ENCODE data around the gene TOX4. TPM values are rescaled to one million over a fixed set of nuclear protein-coding genes. Genes with fewer than 3 reads are reported as not detected.
A peak's percentile ranks its signal among the peaks of the same experiment; 100 is the strongest.

TOX4 gene
- total and polyA plus RNA-seq, 2 of the 4 experiments (the other 2 are of a cell fraction): 26.7 to 56.6 TPM

DNA sequence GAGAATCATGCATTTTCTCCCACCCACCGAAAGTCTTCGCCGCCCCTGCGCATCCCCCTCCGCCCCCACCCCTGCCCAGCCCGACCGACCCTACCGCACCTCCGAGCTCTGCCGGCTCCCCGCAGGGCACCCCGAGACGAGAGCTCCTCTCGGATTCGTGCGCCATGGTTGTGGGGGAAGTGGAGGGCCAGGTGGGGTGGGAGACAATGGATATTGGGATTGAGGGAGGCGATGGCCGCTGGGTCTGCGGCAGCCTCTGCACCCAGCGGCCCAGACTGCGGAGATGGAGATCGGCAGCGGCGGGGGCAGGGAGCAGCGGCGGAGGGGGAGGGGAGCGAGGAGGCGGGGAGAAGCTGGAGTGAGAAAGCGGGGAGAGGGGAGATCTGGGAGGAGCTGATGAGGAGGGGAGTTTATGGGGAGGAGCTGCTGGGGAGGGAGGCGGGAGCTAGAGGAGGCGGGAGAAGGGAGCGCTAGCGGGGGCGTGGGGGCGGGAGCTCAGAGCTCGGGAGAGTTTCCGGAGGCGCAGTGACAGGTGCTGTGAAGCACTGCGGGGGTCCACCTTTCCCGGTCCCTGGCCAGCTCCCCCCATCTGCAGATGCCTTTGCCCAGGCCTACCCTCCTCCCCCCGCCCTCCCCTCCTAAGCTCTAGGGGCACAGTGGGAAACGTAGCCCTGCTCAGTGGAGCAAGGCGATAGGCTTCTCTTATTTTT lies 49.1 kb downstream of the TOX4 start, which contains the start of gene SALL2:
TSS of gene SALL2 (minus strand) at position 385 of the 710 bp plus-strand sequence. CDS start at position 166, 219 bp downstream.
- peak within 1 kb of the TSS; percentile 90 for H3K14ac ChIP-seq (replicated peaks; ENCODE audit: low read depth, low read length)
- no peaks in the 10 kb centered on the region; the same call in 1 of the 2 replicates for H4K20me1 ChIP-seq (ENCODE audit: insufficient read depth, low read length)
- H3K9ac ChIP-seq (ENCODE audit: low read depth, low read length): peak within 1 kb of the TSS; percentile 90
- H3K4me3 ChIP-seq (ENCODE audit: insufficient read depth, low read depth, low read length): peak within 1 kb of the TSS; percentile 100
- peak within 1 kb of the TSS; percentile 22; the same call in 1 of the 2 replicates for H2BK120ac ChIP-seq (ENCODE audit: low read depth, low read length)
- DNase-seq: peak; percentile 68
- no peak within 1 kb of the TSS for H2BK20ac ChIP-seq (ENCODE audit: low read depth, low read length)
- peaks cover 0 to 19% of the 10 kb centered on the region in 2 experiments; a peak in 2 of 4 replicates for H3K79me1 ChIP-seq (ENCODE audit: low read depth in 1 of 2, low read length in 2 of 2)
- H3K36me3 ChIP-seq (ENCODE audit: control insufficient read depth, insufficient read depth, low read length): peaks cover 15% of the 10 kb centered on the region; the same call in 1 of the 2 replicates
- dilution Hi-C loops (cut with HindIII; ENCODE audit: low sequenced_read_pairs, unreplicated experiment) (no loop called here), intact Hi-C loops (cut with micrococcal nuclease) (no loop called here), in situ Hi-C loops (cut with MboI; ENCODE audit: low sequenced_read_pairs) (no loop called here)
- no peak for TF ChIP-seq CEBPB (IDR thresholded peaks at IDR 0.05; ENCODE audit: low read depth, low read length)
- peak; percentile 84; the same call in 1 of the 2 replicates for TF ChIP-seq MAZ (IDR thresholded peaks at IDR 0.05; ENCODE audit: borderline replicate concordance, low read depth, low read length)
- peaks cover 3% of the 10 kb centered on the region for H3K4me1 ChIP-seq (ENCODE audit: control insufficient read depth, insufficient read depth, low read length)
- H2BK5ac ChIP-seq (ENCODE audit: low read depth, low read length, poor library complexity, severe bottlenecking): peak within 1 kb of the TSS; percentile 40
- ChIA-PET POLR2A (ENCODE audit: unreplicated experiment) (interaction anchor here (0.6 to 1.1 kb wide), 3 partner anchors 9 to 15 kb away, joined by 3 to 4 read pairs (median 3); partner anchors contain the start of gene METTL3), CTCF (interaction anchor here (0.6 to 1.5 kb wide), 4 partner anchors 9 to 31 kb away, joined by 4 to 11 read pairs (median 4); partner anchors contain the start of gene METTL3)
- peak within 1 kb of the TSS; percentile 83 for H3K4ac ChIP-seq (ENCODE audit: low read depth, low read length)
- H2BK15ac ChIP-seq (ENCODE audit: low read depth, low read length): no peak within 1 kb of the TSS
- no peaks in the 10 kb centered on the region for H3K9me3 ChIP-seq (ENCODE audit: control insufficient read depth, insufficient read depth, low read length)
- H2AFZ ChIP-seq (replicated peaks; ENCODE audit: low read length, poor library complexity): peak within 1 kb of the TSS; percentile 96
- peak within 1 kb of the TSS; percentile 70 for H2AK5ac ChIP-seq (ENCODE audit: low read depth, low read length)
- H4K5ac ChIP-seq (ENCODE audit: low read depth, low read length): peak within 1 kb of the TSS; percentile 94
- H3K9me1 ChIP-seq (ENCODE audit: insufficient read depth, low read length): peaks cover 4% of the 10 kb centered on the region
- BruUV-seq (replicated peaks): no TSS peak
- WGBS, 2 experiments (ENCODE audit: extremely low coverage in 2 of 2, insufficient read length in 1 of 2): 0% methylated on average over 4 of the region's 43 CpGs; no CpG with 5 or more reads in 1 of the 2 experiments
- H3K27ac ChIP-seq (ENCODE audit: insufficient read depth, low read length): peak within 1 kb of the TSS; percentile 66
- H3K18ac ChIP-seq (ENCODE audit: low read depth, low read length): peak within 1 kb of the TSS; percentile 92
- peak within 1 kb of the TSS; percentile 93 for H2AK9ac ChIP-seq (replicated peaks; ENCODE audit: low read depth, low read length, poor library complexity)
- H3K4me2 ChIP-seq (ENCODE audit: low read depth, low read length): peak within 1 kb of the TSS; percentile 95
- H4K8ac ChIP-seq (ENCODE audit: low read depth in 2 of 2, low read length in 2 of 2): peak within 1 kb of the TSS; percentile 70 to 82; a peak in 3 of 4 replicates
- H3K23ac ChIP-seq (ENCODE audit: low read depth, low read length): peak within 1 kb of the TSS; percentile 85; the same call in 1 of the 2 replicates
- no peak within 1 kb of the TSS; the same call in 1 of the 2 replicates for H3K56ac ChIP-seq (ENCODE audit: extremely low read depth, insufficient read depth, low read length)
- peak; percentile 94 for ATAC-seq (ENCODE audit: low read depth)
- peak within 1 kb of the TSS; percentile 85 for H4K91ac ChIP-seq (ENCODE audit: insufficient read depth, low read depth, low read length)
- peaks cover 7% of the 10 kb centered on the region for H3K27me3 ChIP-seq (ENCODE audit: control insufficient read depth, insufficient read depth, low read length)

Data from IMR-90 (cell line).